Stimulated activated CD8-positive, alpha-beta memory T cell treated with anti-CD3 and anti-CD28 coated beads, Interleukin-12 subunit alpha, Interleukin-12 subunit beta, amount 100 ng/mL, for 1 hour (primary cell): ENCODE measurements around the gene SRBD1.

Experiments used
- DNase-seq: peaks from one replicate; pipeline ENCODE4 v3.0.0-alpha.2; 2020; ENCODE audit warnings: low read depth

The SRBD1 gene

DNA sequence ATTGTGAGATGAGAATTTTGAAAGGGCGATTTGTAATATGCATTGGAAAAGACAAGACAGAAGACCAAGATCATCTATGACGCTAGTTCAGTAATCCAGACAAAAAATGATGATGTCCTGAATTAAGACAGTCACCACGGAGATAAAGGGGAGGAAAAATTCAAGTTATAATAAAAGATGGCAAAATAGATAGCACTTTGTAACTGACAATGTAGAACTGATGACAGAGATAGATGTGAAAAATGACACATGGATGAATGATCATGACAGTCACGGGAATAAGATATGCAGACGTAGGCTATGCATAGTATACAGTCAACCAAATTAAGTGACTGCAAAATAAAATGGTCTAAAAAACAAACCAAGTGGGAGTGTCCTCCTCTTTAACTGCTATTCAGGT lies 59.2 kb downstream of the SRBD1 start:
- DNase-seq, result no peak

DNA sequence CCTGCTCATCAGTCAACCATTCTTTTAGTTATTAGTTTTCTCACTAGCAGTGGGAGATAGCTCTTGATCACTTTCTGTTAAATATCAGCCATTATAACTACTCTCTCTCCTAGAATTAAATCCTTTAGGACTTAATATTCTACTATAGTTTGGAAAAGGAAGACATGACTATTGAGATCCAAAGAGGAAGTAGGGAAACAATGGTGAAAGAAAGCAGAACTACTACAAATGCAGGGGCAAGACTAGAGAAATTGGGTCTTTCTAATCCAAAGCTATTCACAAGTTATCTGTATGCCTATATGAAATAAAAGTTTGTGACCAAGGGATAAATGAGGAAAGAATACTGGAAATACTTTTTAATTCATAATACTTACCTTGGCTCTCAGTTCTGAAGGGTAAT lies 65.1 kb downstream of the SRBD1 start:
- DNase-seq, result no peak

DNA sequence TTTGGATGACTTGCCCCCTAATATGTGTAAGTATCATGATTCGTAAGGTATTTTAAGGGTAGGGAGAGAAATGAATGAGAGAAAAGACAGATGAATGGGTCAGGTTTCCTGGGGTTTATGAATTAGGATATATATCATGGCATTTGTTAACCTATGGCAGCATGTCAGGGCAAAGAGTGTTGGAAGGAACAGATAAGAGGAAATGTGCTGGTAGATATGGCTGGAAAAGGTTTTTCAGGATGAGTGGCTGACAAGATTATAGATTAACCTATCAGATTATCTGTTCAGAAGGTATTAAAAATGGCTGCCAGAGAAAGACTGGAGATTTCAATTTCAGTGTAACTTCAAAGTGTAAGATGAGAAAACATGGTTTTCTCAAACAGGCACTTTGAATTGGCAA lies 67.8 kb downstream of the SRBD1 start:
- DNase-seq, result no peak

DNA sequence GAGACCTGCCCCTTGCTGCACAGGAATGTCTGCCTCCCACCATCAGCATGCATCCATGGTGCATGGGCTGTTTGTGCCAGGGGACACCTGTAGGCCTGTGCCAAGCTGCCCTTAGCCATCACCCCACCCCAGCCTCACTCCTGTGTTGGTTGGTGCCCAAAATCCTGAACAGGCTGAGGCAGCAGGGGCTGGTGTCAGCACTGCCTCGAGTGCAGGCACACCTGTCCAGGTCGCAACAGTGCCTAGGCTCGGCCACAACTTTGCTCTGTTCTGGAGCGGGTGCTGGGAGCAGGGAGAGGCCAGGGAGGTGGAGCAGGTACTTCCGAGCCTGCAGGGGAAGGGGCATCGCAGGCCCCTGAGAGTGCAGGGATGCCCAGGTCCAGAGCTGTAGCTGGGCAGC lies 69.1 kb downstream of the SRBD1 start:
- no peak for DNase-seq

DNA sequence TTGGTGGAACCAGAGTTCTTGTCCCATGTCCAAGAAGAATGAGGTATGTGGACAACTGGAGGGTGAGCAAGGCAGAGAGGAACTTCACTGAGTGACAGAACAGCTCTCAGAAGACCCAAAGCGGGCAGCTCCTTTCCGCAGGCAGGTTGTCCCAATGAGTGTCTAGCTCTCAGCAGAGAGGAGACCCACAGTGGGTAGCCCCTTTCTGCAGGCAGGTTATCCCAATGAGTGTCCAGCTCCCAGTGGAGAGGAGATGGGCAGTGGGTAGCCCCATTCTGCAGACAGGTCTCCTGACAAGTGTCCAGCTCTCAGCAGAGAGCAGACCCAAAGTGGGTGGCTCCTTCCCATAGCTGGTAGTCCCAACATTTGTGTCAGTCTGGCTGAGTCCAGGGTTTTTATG lies 69.6 kb downstream of the SRBD1 start:
- no peak for DNase-seq

DNA sequence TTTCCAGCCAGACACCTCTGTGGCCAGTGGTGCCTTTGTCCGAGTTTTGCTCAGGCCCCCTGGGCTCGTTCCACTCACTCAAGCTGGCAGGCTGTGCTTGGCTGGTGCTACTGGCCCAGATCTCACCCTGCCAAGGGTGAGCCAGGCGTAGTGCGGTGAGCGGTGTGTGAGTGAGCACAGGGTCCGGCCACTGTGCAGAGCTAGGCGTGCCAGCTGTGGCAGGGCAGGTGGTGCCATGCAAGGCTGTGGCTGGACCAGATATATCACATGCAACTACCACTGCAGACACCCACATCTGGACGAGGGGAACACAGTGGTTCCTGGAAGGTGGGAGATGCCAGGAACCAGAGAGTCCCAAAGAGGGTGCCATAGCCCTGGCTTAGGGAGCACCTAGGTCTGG lies 70.1 kb downstream of the SRBD1 start:
- no peak for DNase-seq

DNA sequence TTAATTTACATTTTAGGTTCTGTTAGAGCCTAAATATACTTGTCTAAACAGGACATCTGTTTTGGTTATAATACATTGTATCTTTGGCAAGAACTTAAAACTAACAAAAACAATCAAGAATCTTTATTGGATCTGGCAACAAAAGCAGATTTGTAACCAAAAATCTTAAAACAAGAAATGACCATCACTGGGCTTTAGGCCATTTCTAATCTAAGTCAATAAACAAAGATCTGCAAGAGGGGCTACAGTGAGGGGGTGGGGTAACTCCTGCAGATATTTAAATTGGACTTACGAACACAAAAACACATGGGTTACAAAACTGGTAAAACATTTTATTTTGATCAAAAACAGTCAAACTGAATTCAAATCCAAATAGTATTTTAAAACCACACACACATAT lies 77.3 kb downstream of the SRBD1 start:
- no peak for DNase-seq

DNA sequence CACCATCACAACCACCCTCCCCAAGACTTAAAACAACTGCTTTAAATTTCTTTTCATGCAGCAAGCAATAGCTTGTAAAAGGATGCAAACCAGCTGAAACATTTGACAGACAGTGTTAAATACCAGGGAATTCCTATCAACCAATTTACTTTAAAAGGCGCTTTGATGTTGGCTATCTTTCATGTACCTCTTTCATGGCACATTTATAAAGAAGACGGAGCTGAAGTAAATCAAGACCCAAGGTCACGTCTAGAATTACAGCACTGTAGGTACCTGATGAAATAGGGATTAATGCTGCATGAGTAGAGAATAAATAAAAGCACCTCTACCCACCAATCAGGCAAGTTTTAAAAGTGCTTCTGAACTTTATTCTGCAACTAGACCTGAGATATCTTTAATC lies 78.9 kb downstream of the SRBD1 start:
- no peak for DNase-seq

DNA sequence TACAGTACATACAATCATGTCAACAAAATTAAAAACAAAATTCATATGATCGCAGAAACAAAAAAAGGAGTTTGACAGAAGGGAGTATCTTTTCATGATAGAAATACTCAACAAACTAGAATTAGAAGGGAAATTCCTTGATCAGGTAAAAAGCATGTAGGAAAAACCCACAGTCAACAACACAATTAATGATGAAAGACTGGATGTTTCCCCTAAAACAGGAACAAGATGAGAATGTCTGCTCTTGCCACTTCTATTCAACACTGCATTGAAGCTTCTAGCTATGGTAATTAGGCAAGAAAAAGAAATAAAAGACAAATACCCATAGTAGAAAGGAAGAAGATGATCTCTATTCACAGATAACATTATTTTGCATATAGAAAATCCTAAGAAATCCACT lies 87.1 kb downstream of the SRBD1 start:
- no peak for DNase-seq

DNA sequence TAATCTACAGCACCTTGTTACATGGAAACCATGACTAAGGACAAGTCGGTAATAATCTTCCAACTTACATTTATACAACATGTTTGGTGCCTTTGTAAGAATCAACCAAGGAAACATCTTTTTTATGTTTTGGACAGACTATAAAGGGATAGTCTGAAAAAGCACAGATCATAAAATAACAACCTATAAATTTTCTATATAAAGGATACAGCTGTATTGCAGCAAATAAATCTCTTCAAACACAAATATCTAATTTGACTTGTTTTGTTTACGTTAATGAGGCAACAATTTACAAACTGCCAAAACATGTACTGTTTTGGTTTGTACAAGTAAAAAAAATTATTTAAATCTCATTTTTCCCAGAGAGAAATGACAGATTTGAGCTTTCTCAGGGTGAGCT lies 92.5 kb downstream of the SRBD1 start:
- DNase-seq, result no peak

DNA sequence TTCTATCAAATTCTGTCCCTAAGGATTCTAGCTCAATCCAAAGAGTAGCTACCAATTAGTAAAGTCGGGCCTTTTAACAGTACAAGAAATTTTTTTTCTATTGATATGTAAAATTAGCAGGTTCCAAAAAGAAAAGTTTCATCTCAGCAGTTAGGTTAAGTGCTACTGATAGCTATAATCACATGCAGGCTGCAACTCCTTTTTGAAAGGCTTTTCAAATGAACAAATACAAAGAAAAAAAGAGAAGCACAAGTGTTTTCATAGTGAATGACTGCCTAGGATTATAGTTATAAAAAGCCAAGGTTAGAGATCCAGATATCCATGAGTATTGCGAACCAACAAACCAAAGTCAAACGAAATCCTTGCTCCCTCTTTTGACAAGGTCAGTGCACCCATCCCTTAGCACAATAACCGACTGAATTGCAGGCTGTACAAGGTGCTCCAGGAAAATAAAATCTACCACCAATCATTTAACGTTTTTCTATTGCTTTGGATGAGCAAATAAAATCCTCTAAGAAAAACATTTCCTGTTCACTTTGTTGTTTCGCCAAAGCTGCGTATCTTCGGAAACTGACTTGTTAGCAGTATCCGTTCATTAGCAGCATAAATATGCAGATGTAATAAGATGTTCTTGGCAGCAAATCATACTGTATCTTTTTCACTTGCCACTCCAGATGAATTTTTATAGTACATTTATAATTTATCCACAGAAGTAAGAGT lies 100.2 kb downstream of the SRBD1 start:
- no peak for DNase-seq

DNA sequence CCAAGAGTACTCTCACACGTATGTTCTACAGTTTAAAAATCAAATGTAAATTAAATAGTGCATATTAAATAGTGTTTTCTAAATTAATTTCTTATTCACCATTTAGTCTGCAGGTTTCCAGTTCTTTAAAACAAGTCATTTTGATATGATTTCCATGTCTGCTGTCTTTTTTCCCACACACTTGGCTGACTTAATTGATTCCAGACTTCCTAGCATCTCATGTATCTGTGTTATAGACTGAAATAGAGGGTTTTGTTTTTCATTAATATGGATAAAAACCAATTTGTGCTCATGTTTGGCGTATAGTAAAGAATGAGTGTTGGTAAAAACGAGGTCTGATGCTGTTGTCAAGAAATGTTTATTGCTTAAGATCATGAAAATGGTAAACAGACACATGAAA lies 104.3 kb downstream of the SRBD1 start:
- no peak for DNase-seq

DNA sequence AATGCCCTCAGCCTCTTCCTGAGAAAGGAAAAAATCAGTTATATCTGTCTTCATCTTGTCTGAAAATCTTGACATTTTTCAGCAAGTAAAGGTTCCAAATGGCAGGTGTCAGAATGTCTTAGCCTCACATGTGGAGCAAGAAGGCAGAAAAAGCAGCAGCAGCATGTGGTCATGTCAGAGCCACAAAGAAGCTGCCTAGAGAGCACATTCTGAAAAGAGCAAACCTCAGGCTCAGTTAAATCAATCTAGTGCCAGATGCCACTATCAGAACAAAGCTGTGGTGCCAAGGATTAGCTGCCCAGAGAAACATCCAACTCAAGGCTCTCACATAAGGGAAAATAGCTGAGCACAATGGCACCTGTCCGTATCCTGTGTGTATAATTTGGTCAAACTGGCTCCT lies 105.9 kb downstream of the SRBD1 start:
- DNase-seq, result no peak

DNA sequence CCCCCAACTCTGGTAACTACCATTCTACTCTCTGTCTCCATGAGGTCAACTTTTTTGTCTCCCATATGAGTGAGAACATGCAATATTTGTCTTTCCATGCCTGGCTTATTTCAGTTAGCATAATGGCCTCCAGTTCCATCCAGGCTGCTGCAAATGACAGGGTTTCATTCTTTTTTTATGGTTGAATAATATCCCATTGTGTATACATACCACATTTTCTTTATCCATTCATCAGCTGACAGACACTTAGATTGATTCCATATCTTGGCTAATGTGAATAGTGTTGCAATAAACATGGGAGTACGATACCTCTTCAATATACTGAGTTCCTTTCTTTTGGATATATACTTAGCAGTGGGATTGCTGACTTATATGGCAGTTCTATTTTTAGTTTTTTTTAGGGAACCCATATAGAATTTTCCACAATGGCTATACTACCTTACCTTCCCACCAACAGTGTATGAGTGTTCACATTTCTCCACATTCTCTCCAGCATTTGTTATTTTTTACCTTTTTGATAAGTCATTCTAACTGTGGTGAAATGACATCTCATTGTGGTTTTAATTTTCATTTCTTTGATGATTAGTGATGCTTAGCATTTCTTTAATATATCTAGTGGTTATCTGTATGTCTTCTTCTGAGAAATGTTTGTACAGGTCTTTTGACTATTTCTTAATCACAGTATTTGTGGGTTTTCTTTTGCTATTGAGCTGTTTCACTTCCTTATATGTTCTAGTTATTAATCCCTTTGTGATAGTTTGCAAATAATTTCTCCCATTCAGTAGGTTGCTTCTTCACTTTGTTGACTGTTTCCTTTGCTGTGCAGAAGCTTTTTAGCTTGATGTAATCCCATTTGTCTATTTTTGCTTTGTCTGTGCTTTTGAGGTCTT lies 112.2 kb downstream of the SRBD1 start:
- DNase-seq, result no peak

DNA sequence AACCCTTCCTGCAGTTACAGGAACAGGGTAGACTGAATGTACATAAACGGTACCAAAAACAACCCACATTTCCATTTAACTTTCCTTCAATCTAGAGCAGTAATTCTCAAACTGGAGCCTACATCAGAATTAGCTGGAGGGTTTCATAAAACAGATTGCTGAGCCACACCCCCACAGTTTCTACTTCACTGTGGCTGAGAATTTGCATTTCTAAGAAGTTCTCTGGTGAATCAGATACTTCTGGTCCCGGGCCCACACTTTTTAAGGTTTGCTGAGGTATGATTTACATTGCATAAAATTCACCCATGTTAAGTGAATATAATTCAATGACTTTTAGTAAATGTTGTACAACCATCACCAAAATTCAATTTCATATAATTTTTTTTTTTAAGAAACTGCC lies 113.7 kb downstream of the SRBD1 start:
- no peak for DNase-seq

DNA sequence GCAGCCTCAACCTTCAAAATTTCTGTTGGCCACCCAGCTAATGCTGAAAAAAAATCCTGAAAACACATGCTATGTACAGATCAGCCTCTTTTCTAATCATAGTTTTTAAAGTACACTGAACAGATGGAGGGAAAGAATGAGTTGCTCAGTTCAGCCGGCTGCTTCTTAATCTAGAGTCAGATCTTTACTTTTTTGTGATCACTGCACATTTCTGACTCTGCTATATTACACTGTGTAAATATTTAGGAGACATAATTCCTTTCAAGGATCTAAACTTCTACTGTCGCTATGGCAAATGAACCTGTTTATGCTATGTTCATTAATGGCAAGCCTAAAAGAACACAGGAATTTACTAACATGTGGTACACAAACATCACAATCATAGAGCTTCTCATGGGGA lies 114.2 kb downstream of the SRBD1 start:
- DNase-seq, result no peak

DNA sequence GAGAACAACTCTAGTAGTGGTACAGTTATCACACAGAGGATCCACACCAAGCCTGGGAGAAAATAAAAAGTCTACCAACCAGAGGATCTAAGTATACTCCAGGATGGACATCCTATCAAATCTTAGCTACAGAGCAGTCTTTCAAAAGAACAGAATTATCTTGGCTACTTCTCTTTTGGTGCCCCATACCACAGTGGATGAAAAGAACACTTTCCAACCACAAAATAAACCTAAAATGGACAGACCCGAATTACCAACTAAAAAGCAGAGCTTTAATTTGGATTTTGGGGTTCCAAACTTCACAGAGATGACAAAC lies 116.1 kb downstream of the SRBD1 start:
- DNase-seq, result no peak

DNA sequence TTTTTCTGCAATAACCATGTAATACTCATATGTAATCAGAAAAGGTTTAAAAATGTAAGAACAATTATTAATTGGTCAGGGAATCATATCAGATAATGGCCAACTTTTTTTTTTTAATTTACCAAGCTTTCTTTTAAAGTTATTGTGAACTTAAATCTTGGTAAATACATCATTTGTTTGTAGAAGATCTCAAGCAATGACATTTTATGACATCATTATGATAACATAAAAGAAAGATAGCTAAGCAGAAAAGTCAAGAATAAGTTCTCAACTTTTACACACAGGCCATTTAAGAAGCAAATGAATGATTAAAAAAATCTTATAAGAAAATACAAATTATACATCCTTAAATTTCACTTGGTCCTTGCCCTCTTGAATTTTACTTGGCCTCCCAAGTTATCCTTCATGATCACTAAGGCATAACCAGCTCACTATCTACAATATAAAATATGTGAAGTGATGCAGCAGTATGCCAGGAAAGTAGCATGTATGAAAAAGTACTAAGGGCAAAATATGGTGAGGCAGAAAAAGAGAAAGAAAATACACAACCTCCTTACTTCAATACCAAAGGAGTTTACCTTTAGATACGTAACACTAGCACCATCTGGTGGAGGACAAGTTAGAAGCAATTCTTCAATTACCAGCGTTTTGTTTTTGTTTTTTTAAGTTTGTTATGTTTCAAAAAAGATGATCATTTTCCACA lies 116.6 kb downstream of the SRBD1 start:
- DNase-seq, result no peak

DNA sequence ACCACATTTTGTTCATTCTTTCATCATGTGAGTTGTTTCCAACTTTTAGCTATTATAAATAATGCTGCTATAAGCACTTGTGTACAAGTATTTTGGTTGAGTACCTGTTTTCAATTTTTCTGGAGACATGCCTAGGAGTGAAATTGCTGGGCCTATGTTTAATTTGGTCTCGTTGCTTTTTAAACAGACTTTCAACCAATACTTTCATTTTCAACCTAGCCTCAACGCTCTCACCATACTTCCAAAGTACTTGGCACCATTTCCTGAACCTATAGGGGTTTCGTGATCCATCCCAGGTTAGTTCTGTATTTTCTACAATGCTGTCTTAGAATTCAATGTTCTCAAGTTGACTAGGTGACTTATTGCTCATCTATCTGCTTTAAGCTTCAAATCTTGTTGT lies 126.1 kb downstream of the SRBD1 start:
- DNase-seq, result no peak

DNA sequence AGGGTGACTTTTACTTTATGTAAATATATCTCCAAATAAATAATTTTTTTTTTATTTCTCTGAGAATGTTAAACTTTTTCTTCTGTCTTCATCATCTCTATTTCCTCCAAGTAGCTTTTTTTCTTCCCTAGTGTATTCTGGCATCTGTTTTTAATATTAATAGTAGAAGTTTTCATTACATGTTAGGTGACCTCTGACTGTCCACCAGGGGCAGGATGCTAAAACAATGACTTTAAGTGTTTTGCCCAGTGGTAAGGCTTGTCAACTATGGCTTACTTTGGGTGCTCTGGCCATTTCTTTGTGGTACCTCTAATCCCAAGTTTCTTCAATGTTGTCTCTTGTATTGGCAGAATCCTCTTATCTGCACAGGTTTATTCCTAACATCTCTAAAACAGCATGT lies 127.1 kb downstream of the SRBD1 start:
- DNase-seq, result no peak

DNA sequence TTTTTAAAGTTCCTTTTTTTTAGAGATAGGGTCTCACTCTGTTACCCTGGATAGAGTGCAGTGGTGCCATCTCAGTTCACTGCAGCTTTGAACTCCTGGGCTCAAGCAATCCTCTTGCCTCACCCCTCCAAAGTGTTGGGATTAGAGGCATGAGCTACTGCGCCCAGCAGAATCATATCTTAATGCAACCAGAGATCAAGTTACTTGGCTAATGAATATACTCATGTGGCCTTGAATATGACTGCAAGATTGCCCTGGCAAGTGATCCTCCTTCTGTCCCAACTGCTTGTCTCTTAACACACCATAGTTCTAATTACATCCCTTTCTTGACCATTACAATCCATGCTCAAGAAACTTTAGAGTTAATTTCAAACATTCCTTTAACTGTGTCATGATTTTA lies 133.5 kb downstream of the SRBD1 start:
- no peak for DNase-seq

DNA sequence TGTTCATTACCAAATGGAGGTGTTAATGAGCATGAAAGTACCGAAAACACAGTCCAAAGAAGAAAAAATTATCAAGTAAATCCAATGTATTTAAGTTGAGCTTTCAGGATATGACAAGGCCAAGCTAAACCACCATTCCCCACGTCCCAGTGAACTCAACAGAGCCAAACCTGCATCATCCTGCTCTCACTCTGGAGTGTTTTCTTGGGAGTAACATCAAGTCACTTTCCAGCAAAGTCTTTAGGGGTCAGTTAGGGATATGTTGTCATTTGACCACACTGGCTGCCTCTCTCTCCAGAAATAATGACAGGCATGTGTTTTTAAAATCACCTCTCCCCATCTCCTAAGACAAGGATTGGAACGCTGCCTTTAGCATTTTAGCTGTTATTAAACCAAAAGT lies 140.5 kb downstream of the SRBD1 start:
- DNase-seq, result no peak
